Cardiac fibroblast (primary cell): ENCODE results near the gene NT5C1A.

Experiments
- DNase-seq, 2 donors: peaks; one replicate each; pipeline versions ENCODE4 v3.0.0 to v3.0.0-alpha.2; 2010; ENCODE audit warnings: low read depth in 2 of 2
- H3K4me3 ChIP-seq, 2 donors: replicated peaks in 1 of 2; 1 replicate in 1 of 2; 2 replicates in 1 of 2; pipeline ENCODE4 v1.5.1; 2011; ENCODE audit warnings: low read depth in 2 of 2, low read length in 2 of 2, mild to moderate bottlenecking in 2 of 2, moderate library complexity in 1 of 2
- TF ChIP-seq, protein P1 (sequence below): IDR thresholded peaks from one replicate; pipeline ENCODE4 v1.5.1; 2011; ENCODE audit warnings: low read depth, mild to moderate bottlenecking, low read length, inconsistent platforms

NT5C1A gene

DNA sequence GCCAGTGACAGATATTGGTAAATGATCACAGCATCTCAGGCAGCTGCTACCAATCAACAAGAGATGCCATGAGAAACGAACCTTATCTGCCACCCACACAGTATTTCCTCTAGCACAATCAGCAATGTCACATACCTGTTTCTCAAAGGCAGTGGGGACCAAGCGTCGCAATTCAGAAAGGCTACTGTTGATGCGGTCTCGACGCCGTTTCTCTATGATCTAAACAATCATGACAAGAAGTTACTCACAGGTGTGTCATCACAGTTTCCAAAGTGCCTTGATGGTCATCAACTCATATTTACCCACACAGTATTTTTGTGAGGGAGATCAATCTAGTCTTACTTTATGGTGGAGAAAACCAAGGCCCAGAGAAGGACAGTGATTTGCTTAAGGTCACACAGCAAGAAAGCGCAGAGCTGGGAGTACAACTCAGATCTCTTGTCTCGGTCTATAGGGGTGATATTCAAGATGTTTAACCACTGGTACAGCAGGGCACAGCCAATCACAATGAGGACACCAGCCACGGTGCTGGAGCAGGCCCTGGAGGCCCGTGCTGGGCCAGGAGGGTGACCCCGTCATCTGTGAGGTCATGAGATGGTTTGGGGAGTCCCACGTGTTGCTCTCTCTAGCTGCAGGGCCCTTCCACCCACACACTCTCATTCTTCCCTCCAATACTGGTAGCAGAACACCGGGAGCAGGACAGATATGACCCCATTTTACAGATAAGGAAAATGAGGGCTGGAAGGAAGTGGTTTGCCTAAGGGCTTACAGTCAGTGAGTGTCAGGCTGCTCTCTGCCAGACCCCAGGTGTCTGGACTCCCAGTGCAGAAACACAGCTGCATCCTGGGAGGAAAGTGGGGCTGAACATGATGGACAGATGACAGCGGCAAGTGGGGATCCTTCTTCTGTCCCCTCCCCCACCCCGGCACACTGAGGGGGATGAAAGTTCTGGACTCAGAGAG, 40.3 kb downstream of the NT5C1A start:
- TF ChIP-seq, protein P1, sequence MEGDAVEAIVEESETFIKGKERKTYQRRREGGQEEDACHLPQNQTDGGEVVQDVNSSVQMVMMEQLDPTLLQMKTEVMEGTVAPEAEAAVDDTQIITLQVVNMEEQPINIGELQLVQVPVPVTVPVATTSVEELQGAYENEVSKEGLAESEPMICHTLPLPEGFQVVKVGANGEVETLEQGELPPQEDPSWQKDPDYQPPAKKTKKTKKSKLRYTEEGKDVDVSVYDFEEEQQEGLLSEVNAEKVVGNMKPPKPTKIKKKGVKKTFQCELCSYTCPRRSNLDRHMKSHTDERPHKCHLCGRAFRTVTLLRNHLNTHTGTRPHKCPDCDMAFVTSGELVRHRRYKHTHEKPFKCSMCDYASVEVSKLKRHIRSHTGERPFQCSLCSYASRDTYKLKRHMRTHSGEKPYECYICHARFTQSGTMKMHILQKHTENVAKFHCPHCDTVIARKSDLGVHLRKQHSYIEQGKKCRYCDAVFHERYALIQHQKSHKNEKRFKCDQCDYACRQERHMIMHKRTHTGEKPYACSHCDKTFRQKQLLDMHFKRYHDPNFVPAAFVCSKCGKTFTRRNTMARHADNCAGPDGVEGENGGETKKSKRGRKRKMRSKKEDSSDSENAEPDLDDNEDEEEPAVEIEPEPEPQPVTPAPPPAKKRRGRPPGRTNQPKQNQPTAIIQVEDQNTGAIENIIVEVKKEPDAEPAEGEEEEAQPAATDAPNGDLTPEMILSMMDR, result no peak
- no peak for DNase-seq
- no peak overlapping the region for H3K4me3 ChIP-seq

DNA sequence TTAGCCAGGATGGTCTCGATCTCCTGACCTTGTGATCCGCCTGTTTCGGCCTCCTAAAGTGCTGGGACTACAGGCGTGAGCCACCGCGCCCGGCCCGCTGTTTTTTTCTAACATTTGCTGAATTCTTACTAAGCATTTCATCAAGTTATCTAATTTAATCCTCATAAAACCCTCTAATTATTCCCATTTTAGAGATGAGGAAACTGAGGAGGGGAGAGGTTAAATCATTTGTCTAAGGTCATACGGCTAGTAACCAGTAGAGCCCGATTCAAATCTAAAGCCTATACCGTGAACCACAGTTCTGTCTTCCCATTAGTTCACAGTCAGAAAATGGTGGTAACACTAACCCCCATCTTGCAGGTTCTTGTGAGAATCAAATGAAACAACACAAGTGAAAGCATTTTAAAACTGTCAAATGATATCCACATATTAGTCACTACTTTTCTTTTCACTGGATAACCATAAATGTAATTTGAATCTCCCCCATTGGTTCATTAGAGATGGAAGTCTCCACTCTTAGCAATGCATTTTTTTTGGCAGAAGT, 43.0 kb downstream of the NT5C1A start:
- no peak for DNase-seq
- TF ChIP-seq, protein P1, result no peak

DNA sequence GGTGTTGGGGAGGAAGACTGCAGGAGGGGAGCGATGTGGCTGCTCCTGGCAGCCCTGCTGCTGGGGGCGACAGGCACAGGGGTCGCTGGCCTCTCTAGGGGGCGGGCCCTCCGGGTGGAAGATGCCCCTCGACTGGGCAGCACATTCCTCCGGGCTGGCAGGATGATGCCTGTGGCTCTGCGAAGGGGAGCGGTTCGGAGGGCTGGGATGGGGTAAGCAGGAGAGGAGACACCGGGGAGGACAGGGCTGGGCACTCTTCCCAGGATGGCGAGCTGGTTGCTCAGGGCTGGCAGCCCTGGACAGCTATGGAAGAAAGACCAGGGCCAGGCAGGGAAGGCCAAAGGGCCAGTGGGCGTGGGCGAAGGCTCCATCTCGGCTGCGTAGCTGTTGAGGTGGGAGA, 45.3 kb downstream of the NT5C1A start:
- no peak for DNase-seq
- no peak overlapping the region for H3K4me3 ChIP-seq
- TF ChIP-seq, protein P1, result no peak

More for the DNA sequence above, 43.0 kb downstream of the NT5C1A start:
- no peak overlapping the region for H3K4me3 ChIP-seq

DNA sequence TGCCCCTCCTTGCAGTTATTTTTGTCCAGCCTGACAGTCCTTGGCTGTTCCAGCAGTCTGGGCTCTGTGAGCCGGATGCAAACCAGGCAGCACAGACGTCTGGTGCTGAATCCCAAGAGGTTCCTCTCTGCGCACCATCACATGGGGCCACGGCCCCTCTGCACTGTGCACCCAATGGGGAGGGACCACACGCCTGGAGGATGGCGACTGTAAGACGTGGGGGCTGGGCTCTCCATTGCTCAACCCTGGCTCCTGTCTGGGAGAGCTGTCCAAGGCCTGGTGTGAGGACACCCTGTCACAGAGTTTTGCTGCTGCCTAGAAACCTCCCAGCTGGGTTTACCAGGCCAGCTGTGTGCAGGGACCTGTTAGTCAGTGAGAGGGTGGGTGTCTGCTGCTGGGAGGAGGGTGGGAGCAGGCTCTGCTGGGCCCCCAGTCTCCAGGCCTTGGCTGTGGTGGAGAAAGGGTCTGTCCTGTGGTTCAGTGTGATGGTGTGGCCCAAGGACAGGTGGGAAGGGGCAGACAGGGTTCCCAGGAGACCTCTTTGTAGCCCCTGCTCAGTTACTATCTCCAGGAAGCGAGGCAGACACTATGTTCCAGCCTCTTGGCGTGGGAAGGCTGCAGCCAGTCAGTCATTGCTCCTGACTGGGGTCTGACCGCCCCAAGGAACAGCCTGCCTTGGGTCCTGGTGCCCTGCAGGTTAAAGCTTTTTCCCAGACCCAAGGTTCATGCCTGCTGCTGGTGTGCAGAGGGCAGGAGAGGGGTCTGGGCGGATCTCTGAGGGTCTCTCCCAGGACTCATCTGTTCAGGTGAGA, 46.2 kb downstream of the NT5C1A start:
- peak; percentile 94 to 96 for DNase-seq
- TF ChIP-seq, protein P1, result no peak
- no peak overlapping the region for H3K4me3 ChIP-seq

DNA sequence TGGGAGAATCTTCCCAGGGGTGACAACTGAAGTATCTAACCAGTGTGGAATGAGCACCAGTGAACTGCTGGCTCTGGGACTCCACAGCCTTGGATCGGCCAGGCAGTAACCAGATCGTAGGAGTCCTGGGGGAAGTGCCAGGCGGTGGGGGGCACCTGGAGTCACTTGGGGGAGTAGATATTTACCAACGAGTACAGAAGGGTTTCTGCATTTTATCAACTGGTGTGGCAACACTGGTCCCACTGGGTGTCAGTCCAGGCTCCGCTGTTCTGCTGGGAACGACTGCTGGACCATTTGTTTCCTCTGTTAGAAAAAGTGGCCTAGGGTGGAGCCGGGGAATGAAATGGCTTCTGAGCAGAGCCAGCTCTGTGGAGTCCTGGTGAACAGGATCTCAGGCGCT, 46.9 kb downstream of the NT5C1A start:
- DNase-seq, result no peak
- TF ChIP-seq, protein P1, result no peak
- H3K4me3 ChIP-seq, result no peak overlapping the region

DNA sequence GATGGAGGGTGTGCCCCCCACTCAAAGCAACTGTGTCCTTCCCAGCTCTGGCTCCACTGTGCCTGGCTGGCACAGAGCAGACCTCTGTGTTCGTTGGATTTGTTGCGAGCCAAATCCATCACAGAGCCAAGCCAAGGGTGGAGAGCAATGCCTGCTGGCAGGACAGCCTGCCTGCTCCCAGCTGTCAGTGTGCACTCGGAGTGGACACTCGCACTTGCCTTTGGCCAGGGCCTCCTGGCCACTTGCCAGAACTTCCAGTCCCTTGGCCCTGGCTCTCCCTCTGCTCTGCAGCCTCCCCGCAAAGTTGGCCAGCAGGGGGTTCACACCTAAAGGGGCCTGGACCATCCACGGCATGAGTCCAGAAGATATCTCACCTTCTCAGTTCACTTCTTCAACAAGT, 48.9 kb downstream of the NT5C1A start:
- TF ChIP-seq, protein P1, result no peak

More for the DNA sequence above, 48.9 kb downstream of the NT5C1A start:
- no peak overlapping the region for H3K4me3 ChIP-seq
- DNase-seq, result no peak
